ENCODE results near the gene CCSER1. TPM values are rescaled to one million over a fixed set of nuclear protein-coding genes. Genes with fewer than 3 reads are reported as not detected.

CCSER1 gene
- polyA plus RNA-seq, 3 donors, result 0.09 to 0.75 (median 0.13) TPM

DNA sequence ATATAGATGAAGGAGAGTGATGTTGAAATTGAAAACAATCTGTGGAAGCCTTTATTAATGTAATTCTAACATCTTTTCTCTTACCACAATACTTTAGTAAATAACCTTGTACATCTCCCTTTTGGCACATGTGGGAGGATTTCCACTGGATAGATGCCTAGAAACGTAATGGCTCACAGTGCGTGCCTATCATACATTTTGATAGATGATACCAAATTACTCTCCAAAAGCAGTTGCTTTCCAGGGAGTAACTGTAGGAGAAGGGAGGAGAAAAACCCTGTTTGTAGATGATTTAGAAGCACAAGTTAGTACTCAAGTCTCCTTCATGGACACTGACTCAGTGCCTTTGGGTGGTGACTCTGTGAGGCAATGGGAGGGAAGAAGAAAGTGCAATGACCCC, 476.3 kb downstream of the CCSER1 start:
- Histone ChIP-seq H3K9me3 (replicated peaks in 1 of 2; ENCODE audit: control insufficient read depth in 1 of 2, insufficient read depth in 1 of 2, low read length in 2 of 2) (peaks cover 4 to 7% of the 10 kb centered on the region in 2 donors), H4K20me1 (ENCODE audit: insufficient read depth, low read length) (no peaks in the 10 kb centered on the region), H3K27me3 (ENCODE audit: control insufficient read depth in 2 of 2, insufficient read depth in 2 of 2, low read length in 2 of 2) (no peaks in the 10 kb centered on the region), H3K27ac (ENCODE audit: low read depth in 1 of 2, low read length in 2 of 2) (no peak overlapping the region), H2AFZ (ENCODE audit: insufficient read depth, low read depth, low read length, poor library complexity, severe bottlenecking) (no peak overlapping the region), H3K4me2 (replicated peaks; ENCODE audit: extremely low read depth, low read length, poor library complexity, severe bottlenecking) (no peak overlapping the region), H3K9ac (ENCODE audit: insufficient read depth, low read length, poor library complexity, severe bottlenecking) (no peak overlapping the region), H3K79me2 (ENCODE audit: insufficient read depth, low read length) (no peaks in the 10 kb centered on the region), H3K4me3 (replicated peaks in 1 of 3; ENCODE audit: low read depth in 2 of 3, low read length in 3 of 3) (no peak overlapping the region), H3K36me3 (replicated peaks in 1 of 2; ENCODE audit: control insufficient read depth in 1 of 2, insufficient read depth in 2 of 2, low read length in 2 of 2) (no peaks in the 10 kb centered on the region), H3K4me1 (ENCODE audit: control insufficient read depth in 1 of 2, insufficient read depth in 2 of 2, low read length in 2 of 2) (no peaks in the 10 kb centered on the region)
- no peak for DNase-seq
- H3K27me3 Mint-ChIP-seq (ENCODE audit: low read depth in 3 of 3), result no peaks in the 10 kb centered on the region
- no CpG with 5 or more reads among the region's 2 CpGs for WGBS (ENCODE audit: insufficient coverage)
- H3K36me3 Mint-ChIP-seq, result no peaks in the 10 kb centered on the region
- H3K4me1 Mint-ChIP-seq, result no peaks in the 10 kb centered on the region
- peaks cover 0 to 13% (median 6%) of the 10 kb centered on the region in 7 donors for H3K9me3 Mint-ChIP-seq
- intact Hi-C loops (cut with micrococcal nuclease), result no loop called here
- TF ChIP-seq, protein P1, sequence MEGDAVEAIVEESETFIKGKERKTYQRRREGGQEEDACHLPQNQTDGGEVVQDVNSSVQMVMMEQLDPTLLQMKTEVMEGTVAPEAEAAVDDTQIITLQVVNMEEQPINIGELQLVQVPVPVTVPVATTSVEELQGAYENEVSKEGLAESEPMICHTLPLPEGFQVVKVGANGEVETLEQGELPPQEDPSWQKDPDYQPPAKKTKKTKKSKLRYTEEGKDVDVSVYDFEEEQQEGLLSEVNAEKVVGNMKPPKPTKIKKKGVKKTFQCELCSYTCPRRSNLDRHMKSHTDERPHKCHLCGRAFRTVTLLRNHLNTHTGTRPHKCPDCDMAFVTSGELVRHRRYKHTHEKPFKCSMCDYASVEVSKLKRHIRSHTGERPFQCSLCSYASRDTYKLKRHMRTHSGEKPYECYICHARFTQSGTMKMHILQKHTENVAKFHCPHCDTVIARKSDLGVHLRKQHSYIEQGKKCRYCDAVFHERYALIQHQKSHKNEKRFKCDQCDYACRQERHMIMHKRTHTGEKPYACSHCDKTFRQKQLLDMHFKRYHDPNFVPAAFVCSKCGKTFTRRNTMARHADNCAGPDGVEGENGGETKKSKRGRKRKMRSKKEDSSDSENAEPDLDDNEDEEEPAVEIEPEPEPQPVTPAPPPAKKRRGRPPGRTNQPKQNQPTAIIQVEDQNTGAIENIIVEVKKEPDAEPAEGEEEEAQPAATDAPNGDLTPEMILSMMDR (IDR thresholded peaks at IDR 0.05), result no peak
- H3K27ac Mint-ChIP-seq, result no peak overlapping the region
- no peak overlapping the region for H3K4me3 Mint-ChIP-seq

DNA sequence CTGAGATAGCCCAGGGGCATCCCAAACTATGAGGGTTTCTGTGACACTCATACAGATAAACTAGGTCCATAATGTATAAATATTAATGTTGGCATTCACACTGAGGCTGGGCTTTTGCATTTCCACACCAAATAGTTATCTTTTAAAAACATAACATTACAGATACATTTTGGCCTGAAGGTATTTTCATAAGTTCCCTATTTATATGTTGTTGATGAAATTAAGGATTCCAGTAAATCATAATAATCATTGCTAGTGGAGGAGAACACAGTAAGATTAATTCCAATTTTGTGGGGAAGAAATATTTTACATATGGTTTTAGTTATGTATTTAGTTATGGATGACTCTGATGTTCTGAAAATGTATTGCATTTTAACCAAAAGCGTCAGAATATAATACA, 479.6 kb downstream of the CCSER1 start:
- Mint-ChIP-seq H3K9me3 (peaks cover 0 to 10% (median 2%) of the 10 kb centered on the region in 7 donors), H3K27me3 (ENCODE audit: low read depth in 3 of 3) (no peaks in the 10 kb centered on the region), H3K4me3 (no peak overlapping the region), H3K4me1 (no peaks in the 10 kb centered on the region), H3K36me3 (no peaks in the 10 kb centered on the region), H3K27ac (no peak overlapping the region)
- H3K27me3 ChIP-seq (ENCODE audit: control insufficient read depth in 2 of 2, insufficient read depth in 2 of 2, low read length in 2 of 2), result no peaks in the 10 kb centered on the region
- no peak overlapping the region for H3K4me3 ChIP-seq (replicated peaks in 1 of 3; ENCODE audit: low read depth in 2 of 3, low read length in 3 of 3)
- H3K27ac ChIP-seq (ENCODE audit: low read depth in 1 of 2, low read length in 2 of 2), result no peak overlapping the region
- H3K4me1 ChIP-seq (ENCODE audit: control insufficient read depth in 1 of 2, insufficient read depth in 2 of 2, low read length in 2 of 2), result no peaks in the 10 kb centered on the region
- no peak for DNase-seq
- no peaks in the 10 kb centered on the region for H4K20me1 ChIP-seq (ENCODE audit: insufficient read depth, low read length)
- no peak overlapping the region for H3K4me2 ChIP-seq (replicated peaks; ENCODE audit: extremely low read depth, low read length, poor library complexity, severe bottlenecking)
- peaks cover 0 to 7% of the 10 kb centered on the region in 2 donors for H3K9me3 ChIP-seq (replicated peaks in 1 of 2; ENCODE audit: control insufficient read depth in 1 of 2, insufficient read depth in 1 of 2, low read length in 2 of 2)
- intact Hi-C loops (cut with micrococcal nuclease), result no loop called here
- H2AFZ ChIP-seq (ENCODE audit: insufficient read depth, low read depth, low read length, poor library complexity, severe bottlenecking), result no peak overlapping the region
- no peaks in the 10 kb centered on the region for H3K79me2 ChIP-seq (ENCODE audit: insufficient read depth, low read length)
- TF ChIP-seq, protein P1 (IDR thresholded peaks at IDR 0.05), result no peak
- H3K36me3 ChIP-seq (replicated peaks in 1 of 2; ENCODE audit: control insufficient read depth in 1 of 2, insufficient read depth in 2 of 2, low read length in 2 of 2), result no peaks in the 10 kb centered on the region
- no CpG with 5 or more reads among the region's 1 CpG for WGBS (ENCODE audit: insufficient coverage)
- H3K9ac ChIP-seq (ENCODE audit: insufficient read depth, low read length, poor library complexity, severe bottlenecking), result no peak overlapping the region

All from CD14-positive monocyte (primary cell).